SKM-1 treated with dmso at 0.1 percent for 144 hours (cell line): Measurements from ENCODE around the gene MTNR1B.

ENCODE experiments used
- DNase-seq: peaks from one replicate; lab custom pipeline; 2025; ENCODE audit not compliant: unreplicated experiment; lab: John Stamatoyannopoulos, UW

The MTNR1B gene

GRCh38 chr11:92977401-92977800 is 8.0 kb downstream of the MTNR1B start:
- DNase-seq = no peak

DNA sequence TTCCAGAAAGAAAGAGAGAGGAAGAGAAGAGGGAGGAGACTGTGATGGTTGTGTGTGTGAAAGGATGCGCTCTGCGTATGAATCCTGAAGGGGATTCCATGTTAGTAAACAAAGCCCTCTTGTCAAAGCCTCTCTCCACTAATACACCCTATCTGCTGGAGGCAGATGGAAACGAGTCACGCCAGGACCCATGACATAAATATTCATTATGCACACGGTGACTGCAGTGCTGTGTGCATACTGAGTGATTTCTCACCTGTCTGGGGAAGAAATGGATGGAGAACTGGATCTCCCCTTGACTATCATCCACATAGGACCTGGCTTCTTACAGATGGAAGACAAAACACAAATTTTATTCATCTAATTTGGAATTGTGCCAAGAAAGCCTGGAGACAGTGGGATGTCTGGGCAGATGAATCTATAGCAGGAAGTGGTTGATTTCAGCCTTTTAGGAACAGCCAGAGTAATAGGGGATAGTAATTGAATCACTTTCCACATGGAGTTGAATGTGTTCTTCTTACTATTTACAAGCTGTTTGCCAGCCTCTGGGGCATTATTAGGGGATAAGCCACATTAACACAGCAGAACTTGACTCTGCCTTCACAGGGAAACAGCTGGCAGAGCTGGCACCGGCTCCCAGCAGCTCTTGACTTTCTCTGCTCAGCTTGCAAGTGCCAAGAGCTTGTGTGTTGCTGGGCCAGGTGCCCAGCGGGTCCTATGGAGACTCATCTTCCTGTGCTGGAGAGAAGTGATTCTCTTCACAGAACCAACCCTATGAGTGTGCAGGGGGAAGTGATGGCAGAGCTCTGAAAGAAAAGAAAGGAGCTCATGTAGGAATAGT is 9.0 kb downstream of the MTNR1B start:
- no peak for DNase-seq

GRCh38 chr11:92979176-92979575 is 9.7 kb downstream of the MTNR1B start:
- no peak for DNase-seq

GRCh38 chr11:92980312-92980711 is 10.9 kb downstream of the MTNR1B start:
- no peak for DNase-seq

DNA sequence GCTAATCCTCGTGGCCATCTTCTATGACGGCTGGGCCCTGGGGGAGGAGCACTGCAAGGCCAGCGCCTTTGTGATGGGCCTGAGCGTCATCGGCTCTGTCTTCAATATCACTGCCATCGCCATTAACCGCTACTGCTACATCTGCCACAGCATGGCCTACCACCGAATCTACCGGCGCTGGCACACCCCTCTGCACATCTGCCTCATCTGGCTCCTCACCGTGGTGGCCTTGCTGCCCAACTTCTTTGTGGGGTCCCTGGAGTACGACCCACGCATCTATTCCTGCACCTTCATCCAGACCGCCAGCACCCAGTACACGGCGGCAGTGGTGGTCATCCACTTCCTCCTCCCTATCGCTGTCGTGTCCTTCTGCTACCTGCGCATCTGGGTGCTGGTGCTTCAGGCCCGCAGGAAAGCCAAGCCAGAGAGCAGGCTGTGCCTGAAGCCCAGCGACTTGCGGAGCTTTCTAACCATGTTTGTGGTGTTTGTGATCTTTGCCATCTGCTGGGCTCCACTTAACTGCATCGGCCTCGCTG is 12.1 kb downstream of the MTNR1B start:
- DNase-seq = no peak

- no peak for DNase-seq
Observed at GRCh38 chr11:92986585-92986984, 17.1 kb downstream of the MTNR1B start.

DNA sequence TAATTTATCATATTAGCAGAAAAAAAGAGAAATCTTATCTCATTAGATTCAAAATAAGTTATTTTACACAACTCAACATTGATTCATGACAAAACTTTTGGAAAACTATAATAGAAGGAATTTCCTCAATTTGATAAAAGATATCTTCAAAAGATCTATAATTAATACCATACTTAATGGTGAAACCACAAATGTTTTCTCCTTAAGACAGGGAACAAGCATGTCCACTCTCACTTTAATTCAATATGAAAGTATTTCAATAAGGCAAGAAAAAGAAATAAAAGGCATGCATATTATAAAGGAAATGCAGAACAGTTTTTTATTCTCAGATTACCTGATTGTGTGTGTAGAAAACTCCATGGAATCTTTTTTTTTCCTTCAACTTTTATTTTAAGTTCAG is 23.6 kb downstream of the MTNR1B start:
- DNase-seq = no peak

GRCh38 chr11:93000511-93001476 is 31.3 kb downstream of the MTNR1B start:
- DNase-seq = no peak

DNA sequence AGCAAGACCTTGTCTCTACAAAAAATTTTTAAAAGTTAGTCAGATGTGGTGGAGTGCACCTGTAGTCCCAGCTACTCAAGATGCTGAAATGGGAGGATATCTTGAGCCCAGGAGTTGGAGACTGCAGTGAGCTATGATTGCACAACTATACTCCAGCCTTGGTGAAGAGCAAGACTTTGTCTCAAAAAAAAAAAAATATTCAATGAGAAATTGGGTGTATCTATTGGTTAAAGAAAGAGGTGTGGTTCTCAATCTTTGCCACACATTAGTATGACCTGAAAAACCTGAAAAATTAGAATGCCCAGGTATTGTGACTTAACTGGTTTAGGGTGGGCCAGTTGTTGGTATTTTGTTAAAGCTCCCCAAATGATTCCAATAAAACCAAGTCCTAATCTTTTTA is 32.4 kb downstream of the MTNR1B start:
- no peak for DNase-seq

DNA sequence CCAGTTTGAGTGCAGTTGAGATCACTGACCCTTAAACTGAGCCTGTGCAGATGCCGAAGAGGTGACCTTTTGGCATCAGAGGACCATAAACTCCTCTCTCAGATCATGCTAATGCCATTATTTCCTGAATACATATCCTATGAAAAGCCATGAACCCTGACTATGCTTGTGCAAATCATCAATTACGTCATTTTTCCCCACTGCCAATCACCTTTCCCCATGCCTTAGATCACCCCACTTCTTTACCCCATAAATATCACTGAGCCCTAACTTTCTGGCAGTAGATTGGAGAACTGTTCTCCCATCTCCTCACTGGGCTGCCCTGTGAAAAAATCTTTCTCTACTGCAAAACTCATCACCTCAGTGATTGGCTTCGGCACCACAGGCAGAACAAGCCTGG is 32.9 kb downstream of the MTNR1B start:
- no peak for DNase-seq

DNA sequence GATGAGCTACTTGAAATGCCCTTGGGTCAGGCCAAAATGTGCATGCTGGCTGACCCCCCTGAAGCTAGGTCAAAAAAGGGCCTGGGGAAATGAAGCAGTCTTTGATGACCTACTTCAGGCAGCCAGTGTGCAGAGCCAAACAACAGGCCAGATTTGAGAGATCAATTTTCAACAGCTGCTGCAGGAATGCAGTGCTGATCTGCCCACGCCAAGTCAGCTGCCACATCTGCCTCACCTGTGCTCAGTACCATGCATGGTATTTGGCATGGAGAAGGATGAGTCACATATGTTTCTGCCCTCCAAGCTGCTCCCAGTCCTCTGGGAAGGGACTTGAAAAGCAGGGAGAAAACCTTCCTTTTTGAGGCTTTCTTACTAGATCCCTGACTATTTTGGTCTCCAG is 35.8 kb downstream of the MTNR1B start:
- DNase-seq = no peak

DNA sequence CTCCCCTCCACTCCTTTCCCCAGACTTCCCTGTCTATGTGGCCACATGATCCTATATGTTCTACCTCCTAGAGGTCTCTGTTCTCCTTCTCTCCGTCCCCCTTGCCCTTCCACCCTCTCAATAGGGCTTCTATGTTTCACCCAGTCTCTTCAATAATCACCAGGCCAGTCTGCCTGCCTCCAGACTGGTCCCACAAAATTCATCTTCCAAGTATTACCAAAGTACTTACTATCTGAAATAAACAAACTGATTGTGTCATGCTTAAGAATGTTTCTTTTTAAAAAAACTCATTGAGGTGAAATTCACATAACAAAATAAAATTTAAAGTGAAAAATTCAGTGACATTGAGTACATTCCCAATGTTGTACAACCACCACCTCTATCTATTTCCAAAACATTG is 44.2 kb downstream of the MTNR1B start:
- no peak for DNase-seq

- no peak for DNase-seq
Observed at GRCh38 chr11:93016595-93016994, 47.1 kb downstream of the MTNR1B start.

- no peak for DNase-seq
Observed at GRCh38 chr11:93017821-93018690, 48.6 kb downstream of the MTNR1B start.

DNA sequence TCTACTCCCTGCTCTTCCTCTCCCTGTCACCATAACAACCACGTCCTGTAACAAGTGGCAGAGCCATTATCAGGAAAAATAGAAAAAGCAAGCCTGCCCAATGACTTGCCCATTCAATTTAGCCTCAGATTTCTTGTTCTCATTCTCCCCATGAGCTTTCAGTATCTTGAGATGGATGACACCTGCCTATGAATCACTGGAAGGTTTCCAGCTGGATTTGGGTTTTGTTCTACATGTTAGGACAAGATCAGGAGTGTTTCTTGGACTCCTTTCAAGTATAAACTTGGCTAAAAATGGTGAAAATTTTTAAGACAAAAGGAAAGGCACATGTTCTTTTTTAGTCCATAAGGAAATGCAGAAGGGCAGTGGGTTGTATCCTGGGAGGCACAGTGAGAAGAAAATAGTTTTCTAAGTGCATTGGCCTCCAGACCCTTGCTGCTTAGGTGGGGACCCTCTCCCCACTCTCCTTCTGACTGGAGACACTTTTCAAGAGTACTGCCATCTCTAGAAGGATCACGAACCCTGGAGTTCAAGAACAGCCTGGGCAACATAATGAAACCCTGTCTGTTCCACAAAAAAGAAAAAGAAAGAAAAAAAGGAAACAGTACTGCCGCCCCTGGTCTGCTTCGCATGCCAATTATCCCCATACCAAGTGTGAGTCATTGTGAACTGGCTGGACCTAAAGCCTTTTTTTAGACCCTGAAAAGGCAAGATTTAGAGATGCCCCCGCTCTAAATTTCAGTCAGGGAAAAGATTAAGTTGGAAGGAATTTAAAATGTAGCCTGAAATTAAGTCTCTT is 51.0 kb downstream of the MTNR1B start:
- no peak for DNase-seq

- no peak for DNase-seq
Observed at GRCh38 chr11:93024369-93024768, 54.9 kb downstream of the MTNR1B start.

GRCh38 chr11:93025558-93026255 is 56.3 kb downstream of the MTNR1B start:
- DNase-seq = no peak

- DNase-seq = no peak
Observed at GRCh38 chr11:93028960-93029522, 59.6 kb downstream of the MTNR1B start.

DNA sequence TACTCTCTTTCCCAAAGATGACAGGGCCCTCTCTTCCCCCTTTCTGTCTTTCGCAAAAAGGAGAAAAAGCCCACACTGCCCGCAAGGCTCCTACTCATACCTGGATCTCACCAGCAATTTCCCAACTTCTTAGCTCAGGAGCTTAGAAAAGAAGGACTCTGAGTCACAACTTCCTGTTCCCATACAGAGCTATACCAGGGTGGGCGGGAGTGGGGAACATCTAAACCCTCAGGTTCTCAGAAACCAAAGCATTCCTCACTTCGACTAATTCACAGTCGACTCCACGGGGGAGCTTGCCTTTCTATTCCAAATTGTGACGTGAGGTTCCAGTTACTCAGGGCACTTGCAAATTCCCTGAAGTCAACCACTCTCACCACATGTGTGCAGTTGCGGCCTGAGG is 61.9 kb downstream of the MTNR1B start:
- no peak for DNase-seq
